HT1080 (cell line): Measurements from ENCODE around the gene HIF1A. TPM values are rescaled to one million over a fixed set of nuclear protein-coding genes. Genes with fewer than 3 reads are reported as not detected.
"Not testable (repeated sequence)": the region's sequence is repeated elsewhere in the genome, so short reads cannot be mapped to it uniquely, and the experiment has no call there.

Experiments used
- DNase-seq: peaks from one replicate; pipeline ENCODE4 v3.0.0-alpha.2; 2015; ENCODE audit warnings: low read depth
- polyA plus RNA-seq, 2 experiments: library from polyadenylated mRNA; depleted of rRNA; stranded (reverse); fragments of >200 nt; gene quantifications; 2 replicates each; pipeline ENCODE4 v1.2.3, GENCODE V29; 2015
- total RNA-seq: library from RNA; depleted of rRNA; stranded (reverse); fragments of >200 nt; shearing (Covaris generic); gene quantifications from 2 replicates; pipeline ENCODE4 v1.2.3, GENCODE V29; 2014; rRNA removed

HIF1A gene
- total RNA-seq: 153 and 176 TPM in 2 replicates
- polyA plus RNA-seq (2015; cell fraction: cytosol; rRNA removed): 153 and 197 TPM in 2 replicates
- 399 and 406 TPM in 2 replicates for polyA plus RNA-seq (2015; cell fraction: nucleus; rRNA removed)

- peak; percentile 99 for DNase-seq
Measured at GRCh38 chr14:61694830-61695694, at the start of gene HIF1A. TSS of gene HIF1A (plus strand) at chr14:61695513. CDS start at chr14:61695805, 292 bp downstream.

GRCh38 chr14:61646366-61647116, 48.8 kb upstream of the HIF1A start:
- DNase-seq: no peak

GRCh38 chr14:61647704-61648103, 47.6 kb upstream of the HIF1A start:
- no peak for DNase-seq

- no peak for DNase-seq
Measured at GRCh38 chr14:61648377-61648776, 46.9 kb upstream of the HIF1A start.

DNA sequence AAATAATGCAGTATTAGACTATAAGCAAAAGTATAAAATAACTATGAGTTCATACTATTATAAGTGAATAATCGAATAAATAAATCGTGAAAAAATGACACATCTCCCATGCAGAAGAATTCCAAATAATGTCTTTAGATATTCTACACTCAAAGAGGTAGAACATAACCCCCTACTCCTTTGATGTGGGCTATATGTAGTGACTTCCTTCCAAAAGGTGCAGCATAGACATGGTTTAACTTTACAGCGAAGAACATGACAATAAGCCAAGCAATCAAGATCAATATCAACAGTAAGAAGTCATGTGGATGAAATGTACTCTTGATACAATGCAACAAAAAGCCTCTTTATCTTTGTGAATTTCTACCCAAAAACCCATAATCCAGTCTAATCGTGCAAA, 46.0 kb upstream of the HIF1A start:
- no peak for DNase-seq

GRCh38 chr14:61651355-61651754, 44.0 kb upstream of the HIF1A start:
- DNase-seq: no peak

GRCh38 chr14:61652526-61653262, 42.6 kb upstream of the HIF1A start:
- no peak for DNase-seq

DNA sequence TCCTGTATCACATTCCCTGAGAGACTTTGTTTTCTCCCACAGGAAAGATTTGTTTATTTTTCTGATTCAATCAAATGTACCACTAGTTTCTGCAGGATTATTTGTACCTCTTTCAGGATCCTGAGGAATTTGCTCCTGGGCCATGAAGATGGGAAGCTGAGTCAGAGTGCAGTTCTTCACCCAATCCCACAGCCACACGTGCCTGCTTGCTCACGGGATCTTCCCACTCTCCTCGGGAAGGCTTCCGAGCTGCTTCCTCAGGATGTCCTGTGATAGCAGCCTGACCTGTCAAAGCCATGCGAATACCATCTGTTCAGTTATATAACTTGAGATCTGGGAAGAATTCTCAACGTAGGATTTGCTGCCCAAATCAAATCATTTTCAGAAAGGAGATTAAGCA, 41.8 kb upstream of the HIF1A start:
- DNase-seq: peak; percentile 94

- no peak for DNase-seq
Measured at GRCh38 chr14:61654026-61654425, 41.3 kb upstream of the HIF1A start.

DNA sequence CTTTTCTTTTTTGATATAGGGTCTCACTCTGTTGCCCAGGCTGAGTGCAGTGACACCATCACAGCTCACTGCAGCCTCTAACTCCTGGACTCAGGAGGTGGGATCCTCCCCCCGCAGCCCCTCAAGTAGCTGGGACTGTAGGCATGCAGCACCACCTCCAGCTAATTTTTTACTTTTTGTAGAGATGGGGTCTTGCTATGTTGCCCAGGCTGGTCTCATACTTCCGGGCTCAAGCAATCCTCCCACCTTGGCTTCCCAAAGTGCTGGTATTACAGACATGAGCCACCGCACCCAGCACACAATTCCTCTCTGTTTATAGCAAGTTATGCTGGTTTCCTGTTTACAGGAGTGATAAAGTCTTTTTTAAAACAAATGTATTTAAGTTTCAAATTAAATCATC, 39.5 kb upstream of the HIF1A start:
- no peak for DNase-seq

- no peak for DNase-seq
Measured at GRCh38 chr14:61656341-61656740, 39.0 kb upstream of the HIF1A start.

GRCh38 chr14:61658111-61658510, 37.2 kb upstream of the HIF1A start:
- not testable (repeated sequence) for DNase-seq

- no peak for DNase-seq
Measured at GRCh38 chr14:61659582-61659981, 35.7 kb upstream of the HIF1A start.

- no peak for DNase-seq
Measured at GRCh38 chr14:61661471-61662400, 33.6 kb upstream of the HIF1A start.

- DNase-seq: peak; percentile 93
Measured at GRCh38 chr14:61662437-61663311, 32.6 kb upstream of the HIF1A start.

- DNase-seq: no peak
Measured at GRCh38 chr14:61663312-61663979, 31.9 kb upstream of the HIF1A start.

DNA sequence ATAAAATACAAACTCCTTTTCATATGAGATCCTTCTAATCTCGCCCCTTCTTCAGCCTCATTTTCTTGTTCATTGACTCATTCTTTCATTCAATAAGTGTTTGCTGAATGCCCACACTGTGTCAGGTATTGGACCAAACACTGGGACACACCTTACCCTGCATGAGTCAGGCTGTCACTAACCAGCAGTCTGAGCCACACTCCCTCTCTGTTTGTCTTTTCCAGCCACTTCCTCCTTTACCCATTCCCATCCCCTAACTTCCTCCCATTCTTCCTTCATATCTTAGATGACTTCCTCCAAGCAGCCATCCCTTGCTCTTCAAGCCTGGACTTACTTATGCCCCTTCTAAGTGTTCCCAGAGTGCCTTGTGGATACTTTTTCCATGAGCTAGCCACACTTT, 27.0 kb upstream of the HIF1A start:
- peak; percentile 76 for DNase-seq

DNA sequence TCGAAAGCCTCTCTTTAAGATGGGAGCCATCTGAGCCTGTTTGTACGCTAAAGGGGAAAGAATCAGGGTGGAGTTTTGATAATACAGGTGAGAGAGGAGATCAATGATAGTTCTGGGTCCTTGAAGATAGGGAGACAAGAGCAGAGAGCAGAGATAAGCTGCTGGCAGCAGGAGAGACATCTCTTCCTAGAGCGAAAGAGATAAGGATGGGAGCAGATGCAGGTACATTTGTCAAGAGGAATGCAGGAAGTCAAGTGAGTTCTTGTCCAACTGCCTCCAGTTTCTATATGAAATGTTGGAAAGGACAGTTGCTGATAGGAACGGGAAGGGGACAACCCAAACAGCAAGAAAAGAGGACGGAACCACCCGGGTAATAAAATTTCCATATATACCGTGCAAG, 24.7 kb upstream of the HIF1A start:
- no peak for DNase-seq

DNA sequence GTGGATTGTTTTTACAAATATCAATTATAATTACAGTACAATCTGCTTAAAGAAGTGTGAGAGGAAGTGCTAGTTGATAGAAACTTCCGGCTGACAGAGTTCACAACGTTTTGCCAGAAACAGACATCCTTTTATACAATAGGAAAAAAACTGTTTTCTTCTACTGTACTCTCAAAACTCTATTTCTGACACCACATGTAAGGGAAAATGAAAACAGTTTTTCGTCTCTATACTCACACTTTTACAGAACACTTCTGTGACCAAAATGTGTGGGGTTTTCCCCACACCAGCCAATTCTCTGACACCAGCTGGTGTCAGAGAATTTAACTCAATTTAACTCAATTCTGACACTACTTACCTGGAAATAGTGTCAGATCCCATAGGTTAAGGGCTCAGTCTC, 24.2 kb upstream of the HIF1A start:
- no peak for DNase-seq
